ENCODE results near the gene ABCF3. TPM values are rescaled to one million over a fixed set of nuclear protein-coding genes. Genes with fewer than 3 reads are reported as not detected.

ABCF3 gene
- total and polyA plus RNA-seq, 4 donors = 28.1 to 59.2 (median 33.7) TPM

DNA sequence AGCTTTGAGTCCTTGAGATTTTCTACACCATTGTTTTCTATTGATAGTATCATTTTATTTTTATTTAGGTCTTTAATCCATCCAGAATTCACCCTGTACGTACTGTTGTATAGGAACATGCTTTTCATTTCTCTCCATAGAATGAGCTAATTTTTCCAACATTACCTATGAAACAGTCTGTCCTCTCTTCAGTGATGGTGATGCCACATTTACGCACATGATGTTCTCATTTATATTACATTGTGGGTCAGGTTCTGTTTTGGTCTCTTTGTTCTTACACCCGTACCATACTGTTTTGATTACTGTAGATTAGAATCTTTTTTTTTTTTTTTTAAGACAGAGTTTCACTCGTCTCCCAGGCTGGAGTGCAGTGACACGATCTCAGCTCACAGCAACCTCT lies 25.7 kb downstream of the ABCF3 start (continued):
- no peak for TF ChIP-seq YY1 (IDR thresholded peaks at IDR 0.05)
- TF ChIP-seq FOXA2 (IDR thresholded peaks at IDR 0.05) = no peak
- TF ChIP-seq EGR1 (IDR thresholded peaks at IDR 0.05; ENCODE audit: low read depth in 2 of 2) = no peak
- TF ChIP-seq, protein P1, sequence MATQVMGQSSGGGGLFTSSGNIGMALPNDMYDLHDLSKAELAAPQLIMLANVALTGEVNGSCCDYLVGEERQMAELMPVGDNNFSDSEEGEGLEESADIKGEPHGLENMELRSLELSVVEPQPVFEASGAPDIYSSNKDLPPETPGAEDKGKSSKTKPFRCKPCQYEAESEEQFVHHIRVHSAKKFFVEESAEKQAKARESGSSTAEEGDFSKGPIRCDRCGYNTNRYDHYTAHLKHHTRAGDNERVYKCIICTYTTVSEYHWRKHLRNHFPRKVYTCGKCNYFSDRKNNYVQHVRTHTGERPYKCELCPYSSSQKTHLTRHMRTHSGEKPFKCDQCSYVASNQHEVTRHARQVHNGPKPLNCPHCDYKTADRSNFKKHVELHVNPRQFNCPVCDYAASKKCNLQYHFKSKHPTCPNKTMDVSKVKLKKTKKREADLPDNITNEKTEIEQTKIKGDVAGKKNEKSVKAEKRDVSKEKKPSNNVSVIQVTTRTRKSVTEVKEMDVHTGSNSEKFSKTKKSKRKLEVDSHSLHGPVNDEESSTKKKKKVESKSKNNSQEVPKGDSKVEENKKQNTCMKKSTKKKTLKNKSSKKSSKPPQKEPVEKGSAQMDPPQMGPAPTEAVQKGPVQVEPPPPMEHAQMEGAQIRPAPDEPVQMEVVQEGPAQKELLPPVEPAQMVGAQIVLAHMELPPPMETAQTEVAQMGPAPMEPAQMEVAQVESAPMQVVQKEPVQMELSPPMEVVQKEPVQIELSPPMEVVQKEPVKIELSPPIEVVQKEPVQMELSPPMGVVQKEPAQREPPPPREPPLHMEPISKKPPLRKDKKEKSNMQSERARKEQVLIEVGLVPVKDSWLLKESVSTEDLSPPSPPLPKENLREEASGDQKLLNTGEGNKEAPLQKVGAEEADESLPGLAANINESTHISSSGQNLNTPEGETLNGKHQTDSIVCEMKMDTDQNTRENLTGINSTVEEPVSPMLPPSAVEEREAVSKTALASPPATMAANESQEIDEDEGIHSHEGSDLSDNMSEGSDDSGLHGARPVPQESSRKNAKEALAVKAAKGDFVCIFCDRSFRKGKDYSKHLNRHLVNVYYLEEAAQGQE (IDR thresholded peaks at IDR 0.05) = no peak
- no peak for TF ChIP-seq RXRA (IDR thresholded peaks at IDR 0.05)

DNA sequence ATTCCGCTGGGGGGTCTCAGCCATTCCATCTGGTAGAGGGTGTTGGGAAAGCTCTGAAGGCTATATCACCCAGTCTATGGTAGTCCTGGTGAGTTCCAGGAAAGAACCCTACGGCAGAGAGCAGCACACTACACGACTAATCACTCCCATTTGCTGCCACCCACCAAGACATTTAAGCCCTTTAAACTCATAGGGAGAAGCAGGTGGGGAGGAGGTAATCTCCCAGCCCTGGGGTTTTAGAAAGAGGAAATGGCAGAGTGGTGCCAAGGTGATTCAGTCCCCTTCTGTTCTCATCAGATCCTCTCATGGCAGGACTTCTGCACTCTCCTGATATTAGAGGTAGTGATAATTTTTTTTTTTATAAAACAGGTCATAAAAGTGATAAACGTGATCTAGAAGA lies 32.8 kb downstream of the ABCF3 start:
- Histone ChIP-seq H3K9me3 (ENCODE audit: control insufficient read depth in 4 of 4, low read length in 3 of 4) (no peaks in the 10 kb centered on the region), H3K9ac (ENCODE audit: low read depth in 1 of 2, low read length in 2 of 2) (no peak overlapping the region), H3K4me1 (ENCODE audit: control insufficient read depth in 4 of 4, insufficient read depth in 4 of 4, low read length in 3 of 4) (no peaks in the 10 kb centered on the region), H3K27me3 (ENCODE audit: control insufficient read depth in 4 of 4, insufficient read depth in 4 of 4, low read length in 3 of 4) (no peaks in the 10 kb centered on the region), H3K36me3 (ENCODE audit: control insufficient read depth in 4 of 4, insufficient read depth in 3 of 4, low read depth in 1 of 4, low read length in 3 of 4) (no peaks in the 10 kb centered on the region), H3K4me3 (ENCODE audit: low read depth in 1 of 3, low read length in 3 of 3) (no peak overlapping the region), H3K27ac (ENCODE audit: low read depth in 1 of 2, low read length in 2 of 2) (no peak overlapping the region)
- TF ChIP-seq RXRA (IDR thresholded peaks at IDR 0.05) = no peak
- TF ChIP-seq EGR1 (IDR thresholded peaks at IDR 0.05; ENCODE audit: low read depth in 2 of 2) = no peak
- TF ChIP-seq SP1 (IDR thresholded peaks at IDR 0.05) = no peak
- no peak for TF ChIP-seq FOXA2 (IDR thresholded peaks at IDR 0.05)
- TF ChIP-seq YY1 (IDR thresholded peaks at IDR 0.05) = no peak
- no peak for TF ChIP-seq NR2F2 (IDR thresholded peaks at IDR 0.05)
- TF ChIP-seq HNF4A (conservative IDR thresholded peaks at IDR 0.05) = no peak
- TF ChIP-seq, protein P2, sequence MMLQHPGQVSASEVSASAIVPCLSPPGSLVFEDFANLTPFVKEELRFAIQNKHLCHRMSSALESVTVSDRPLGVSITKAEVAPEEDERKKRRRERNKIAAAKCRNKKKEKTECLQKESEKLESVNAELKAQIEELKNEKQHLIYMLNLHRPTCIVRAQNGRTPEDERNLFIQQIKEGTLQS (IDR thresholded peaks at IDR 0.05) = no peak
- TF ChIP-seq, protein P3, sequence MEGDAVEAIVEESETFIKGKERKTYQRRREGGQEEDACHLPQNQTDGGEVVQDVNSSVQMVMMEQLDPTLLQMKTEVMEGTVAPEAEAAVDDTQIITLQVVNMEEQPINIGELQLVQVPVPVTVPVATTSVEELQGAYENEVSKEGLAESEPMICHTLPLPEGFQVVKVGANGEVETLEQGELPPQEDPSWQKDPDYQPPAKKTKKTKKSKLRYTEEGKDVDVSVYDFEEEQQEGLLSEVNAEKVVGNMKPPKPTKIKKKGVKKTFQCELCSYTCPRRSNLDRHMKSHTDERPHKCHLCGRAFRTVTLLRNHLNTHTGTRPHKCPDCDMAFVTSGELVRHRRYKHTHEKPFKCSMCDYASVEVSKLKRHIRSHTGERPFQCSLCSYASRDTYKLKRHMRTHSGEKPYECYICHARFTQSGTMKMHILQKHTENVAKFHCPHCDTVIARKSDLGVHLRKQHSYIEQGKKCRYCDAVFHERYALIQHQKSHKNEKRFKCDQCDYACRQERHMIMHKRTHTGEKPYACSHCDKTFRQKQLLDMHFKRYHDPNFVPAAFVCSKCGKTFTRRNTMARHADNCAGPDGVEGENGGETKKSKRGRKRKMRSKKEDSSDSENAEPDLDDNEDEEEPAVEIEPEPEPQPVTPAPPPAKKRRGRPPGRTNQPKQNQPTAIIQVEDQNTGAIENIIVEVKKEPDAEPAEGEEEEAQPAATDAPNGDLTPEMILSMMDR (IDR thresholded peaks at IDR 0.05; ENCODE audit: low read depth, low read length, missing input control) = no peak
- TF ChIP-seq HNF4G (IDR thresholded peaks at IDR 0.05) = no peak
- TF ChIP-seq TAF1 (conservative IDR thresholded peaks at IDR 0.05) = no peak
- no peak for TF ChIP-seq FOXA1 (IDR thresholded peaks at IDR 0.05)
- TF ChIP-seq, protein P4, sequence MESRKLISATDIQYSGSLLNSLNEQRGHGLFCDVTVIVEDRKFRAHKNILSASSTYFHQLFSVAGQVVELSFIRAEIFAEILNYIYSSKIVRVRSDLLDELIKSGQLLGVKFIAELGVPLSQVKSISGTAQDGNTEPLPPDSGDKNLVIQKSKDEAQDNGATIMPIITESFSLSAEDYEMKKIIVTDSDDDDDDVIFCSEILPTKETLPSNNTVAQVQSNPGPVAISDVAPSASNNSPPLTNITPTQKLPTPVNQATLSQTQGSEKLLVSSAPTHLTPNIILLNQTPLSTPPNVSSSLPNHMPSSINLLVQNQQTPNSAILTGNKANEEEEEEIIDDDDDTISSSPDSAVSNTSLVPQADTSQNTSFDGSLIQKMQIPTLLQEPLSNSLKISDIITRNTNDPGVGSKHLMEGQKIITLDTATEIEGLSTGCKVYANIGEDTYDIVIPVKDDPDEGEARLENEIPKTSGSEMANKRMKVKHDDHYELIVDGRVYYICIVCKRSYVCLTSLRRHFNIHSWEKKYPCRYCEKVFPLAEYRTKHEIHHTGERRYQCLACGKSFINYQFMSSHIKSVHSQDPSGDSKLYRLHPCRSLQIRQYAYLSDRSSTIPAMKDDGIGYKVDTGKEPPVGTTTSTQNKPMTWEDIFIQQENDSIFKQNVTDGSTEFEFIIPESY (IDR thresholded peaks at IDR 0.05) = no peak
- TF ChIP-seq GABPA (IDR thresholded peaks at IDR 0.05 in 1 of 2, conservative IDR thresholded peaks at IDR 0.05 in 1 of 2) = no peak
- TF ChIP-seq, protein P1 (IDR thresholded peaks at IDR 0.05) = no peak
- TF ChIP-seq JUND (IDR thresholded peaks at IDR 0.05) = no peak
- 58% methylated on average over 4 of the region's 4 CpGs for whole genome bisulfite sequencing
- DNase-seq (ENCODE audit: low spot score) = no peak
